Neural cell (in vitro differentiated cells): ENCODE measurements around the gene VWA8.

Experiments
- EP300 ChIP-seq: fragments of 450-650 bp; conservative IDR thresholded peaks from 2 replicates; pipeline ENCODE4 v1.6.1; 2014; ENCODE audit warnings: antibody characterized with exemption, mild to moderate bottlenecking, moderate library complexity; ENCODE audit not compliant: poor library complexity, severe bottlenecking
- EZH2 ChIP-seq: fragments of 200-600, 300-800 bp; shearing (Covaris generic), sonication (generic); IDR thresholded peaks from 2 replicates; pipeline ENCODE4 v1.6.1; 2014; ENCODE audit warnings: antibody characterized with exemption, low read length, borderline replicate concordance, mild to moderate bottlenecking; ENCODE audit not compliant: insufficient read depth, poor library complexity, severe bottlenecking
- POLR2AphosphoS5 ChIP-seq: IDR thresholded peaks from 2 replicates; pipeline ENCODE4 v1.6.1; 2012
- TAF1 ChIP-seq: IDR thresholded peaks from 2 replicates; pipeline ENCODE4 v1.6.1; 2012; ENCODE audit warnings: low read depth
- TF ChIP-seq, protein P1 (sequence below): fragments of 450-650 bp; IDR thresholded peaks from 2 replicates; pipeline ENCODE4 v1.5.1; 2014; ENCODE audit warnings: antibody characterized with exemption, mild to moderate bottlenecking, moderate library complexity; ENCODE audit not compliant: poor library complexity, severe bottlenecking

GRCh38 chr13:41644742-41645141 lies 316.2 kb downstream of the VWA8 start:
- TF ChIP-seq, protein P1, sequence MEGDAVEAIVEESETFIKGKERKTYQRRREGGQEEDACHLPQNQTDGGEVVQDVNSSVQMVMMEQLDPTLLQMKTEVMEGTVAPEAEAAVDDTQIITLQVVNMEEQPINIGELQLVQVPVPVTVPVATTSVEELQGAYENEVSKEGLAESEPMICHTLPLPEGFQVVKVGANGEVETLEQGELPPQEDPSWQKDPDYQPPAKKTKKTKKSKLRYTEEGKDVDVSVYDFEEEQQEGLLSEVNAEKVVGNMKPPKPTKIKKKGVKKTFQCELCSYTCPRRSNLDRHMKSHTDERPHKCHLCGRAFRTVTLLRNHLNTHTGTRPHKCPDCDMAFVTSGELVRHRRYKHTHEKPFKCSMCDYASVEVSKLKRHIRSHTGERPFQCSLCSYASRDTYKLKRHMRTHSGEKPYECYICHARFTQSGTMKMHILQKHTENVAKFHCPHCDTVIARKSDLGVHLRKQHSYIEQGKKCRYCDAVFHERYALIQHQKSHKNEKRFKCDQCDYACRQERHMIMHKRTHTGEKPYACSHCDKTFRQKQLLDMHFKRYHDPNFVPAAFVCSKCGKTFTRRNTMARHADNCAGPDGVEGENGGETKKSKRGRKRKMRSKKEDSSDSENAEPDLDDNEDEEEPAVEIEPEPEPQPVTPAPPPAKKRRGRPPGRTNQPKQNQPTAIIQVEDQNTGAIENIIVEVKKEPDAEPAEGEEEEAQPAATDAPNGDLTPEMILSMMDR, result no peak
- TF ChIP-seq TAF1 (no peak), EP300 (no peak), POLR2AphosphoS5 (no peak), EZH2 (no peak)
